Fibroblast of lung (primary cell): Measurements from ENCODE around the gene MSANTD3. TPM values are rescaled to one million over a fixed set of nuclear protein-coding genes. Genes with fewer than 3 reads are reported as not detected.

Source experiments
- DNase-seq, 2 donors: peaks; one replicate each; pipeline versions ENCODE4 v3.0.0 to v3.0.0-alpha.2; 2010; ENCODE audit warnings: low read depth in 2 of 2
- H2AFZ ChIP-seq: 2 replicates; pipeline ENCODE4 v1.5.1; 2012; ENCODE audit warnings: low read length, control low read depth, inconsistent platforms
- H3K27ac ChIP-seq: 2 replicates; pipeline ENCODE4 v1.5.1; 2011; ENCODE audit warnings: low read length, control low read depth; ENCODE audit not compliant: insufficient read depth
- H3K27me3 ChIP-seq: 2 replicates; pipeline ENCODE4 v1.5.1; 2011; ENCODE audit warnings: mild to moderate bottlenecking, low read length; ENCODE audit not compliant: control insufficient read depth, insufficient read depth
- H3K36me3 ChIP-seq: 2 replicates; pipeline ENCODE4 v1.5.1; 2011; ENCODE audit warnings: low read length; ENCODE audit not compliant: control insufficient read depth, insufficient read depth
- H3K4me1 ChIP-seq: 2 replicates; pipeline ENCODE4 v1.5.1; 2011; ENCODE audit warnings: low read length; ENCODE audit not compliant: control insufficient read depth, insufficient read depth; ENCODE audit errors: extremely low read depth
- H3K4me2 ChIP-seq: 2 replicates; pipeline ENCODE4 v1.5.1; 2011; ENCODE audit warnings: low read length, control low read depth; ENCODE audit not compliant: insufficient read depth; ENCODE audit errors: extremely low read depth
- H3K4me3 ChIP-seq, 4 experiments: fragments of 200-600 bp in 1 of 4; sonication (generic) in 1 of 4; replicated peaks in 1 of 4; 2 replicates each; pipeline ENCODE4 v1.5.1; 2011 to 2016; ENCODE audit warnings: low read length in 4 of 4, low read depth in 3 of 4, mild to moderate bottlenecking in 3 of 4, control low read depth in 2 of 4, inconsistent platforms in 1 of 4, mixed read lengths in 1 of 4; ENCODE audit not compliant: insufficient read depth in 1 of 4; ENCODE audit errors: control extremely low read depth in 1 of 4
- H3K79me2 ChIP-seq: 2 replicates; pipeline ENCODE4 v1.5.1; 2012; ENCODE audit warnings: mild to moderate bottlenecking, low read length, inconsistent platforms; ENCODE audit not compliant: control insufficient read depth, insufficient read depth
- H3K9ac ChIP-seq: 2 replicates; pipeline ENCODE4 v1.5.1; 2011; ENCODE audit warnings: mild to moderate bottlenecking, low read length, control low read depth; ENCODE audit not compliant: insufficient read depth
- H3K9me3 ChIP-seq: 2 replicates; pipeline ENCODE4 v1.5.1; 2012; ENCODE audit warnings: low read depth, low read length; ENCODE audit not compliant: control insufficient read depth, insufficient read depth
- H4K20me1 ChIP-seq: 2 replicates; pipeline ENCODE4 v1.5.1; 2011; ENCODE audit warnings: low read length; ENCODE audit not compliant: control insufficient read depth, insufficient read depth; ENCODE audit errors: extremely low read depth
- EZH2 ChIP-seq: IDR thresholded peaks from 2 replicates; pipeline ENCODE4 v1.5.1; 2012; ENCODE audit warnings: low read length, control low read depth, mild to moderate bottlenecking; ENCODE audit errors: missing control alignments
- polyA plus RNA-seq, 2 donors: library from polyadenylated mRNA; depleted of rRNA in 1 of 2; stranded (reverse) in 1 of 2; unstranded in 1 of 2; fragments of >200 nt; gene quantifications; 2 replicates each; pipeline ENCODE4 v1.2.1, GENCODE V29; 2011 to 2012; ENCODE audit warnings: missing spikeins in 1 of 2
- total RNA-seq: library from RNA; depleted of rRNA; stranded (reverse); fragments of >200 nt; gene quantifications from 2 replicates; pipeline ENCODE4 v1.2.1, GENCODE V29; 2014
- TF ChIP-seq, protein P1 (sequence below), 2 donors: IDR thresholded peaks in 1 of 2; conservative IDR thresholded peaks in 1 of 2; 1 replicate in 1 of 2; 2 replicates in 1 of 2; pipeline ENCODE4 v1.5.1; 2011 to 2012; ENCODE audit warnings: low read length in 2 of 2, control low read depth in 1 of 2, inconsistent platforms in 1 of 2, low read depth in 1 of 2, mild to moderate bottlenecking in 1 of 2

Gene MSANTD3
- total and polyA plus RNA-seq, 2 donors (not counting 1 experiment from before 2014, with no cell fraction given): 54.2 to 59.6 TPM

DNA sequence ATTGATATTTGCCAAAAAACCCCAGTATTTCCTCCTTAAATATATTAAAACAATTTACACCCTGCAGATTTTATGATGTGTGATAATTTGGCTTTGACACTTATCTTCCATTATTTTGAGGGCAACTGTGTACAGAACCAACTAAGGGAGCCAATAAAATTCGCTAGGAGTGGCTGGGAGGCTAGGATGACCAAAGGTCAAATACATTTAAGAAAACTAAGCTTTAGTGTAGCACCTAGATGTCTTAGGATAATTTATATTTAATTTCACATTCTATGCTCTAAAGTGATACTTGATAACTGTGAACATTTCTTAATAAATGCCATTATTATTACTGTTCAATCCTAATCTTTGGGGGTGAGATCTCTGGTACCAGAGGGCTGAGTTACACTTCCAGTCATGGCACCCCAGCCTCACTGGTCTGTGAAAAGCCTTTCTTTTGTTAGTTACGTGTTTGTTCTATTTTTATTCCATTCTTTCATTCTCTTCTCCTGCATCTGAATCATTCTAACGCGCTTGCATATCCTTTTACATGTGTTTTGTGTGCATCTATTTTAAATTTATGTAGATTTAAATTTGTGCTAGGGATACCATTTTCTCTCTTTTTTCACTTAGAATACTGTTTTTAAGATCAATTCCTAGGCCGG is 19.1 kb downstream of the MSANTD3 start:
- H3K27me3 ChIP-seq: no peaks in the 10 kb centered on the region
- H3K4me1 ChIP-seq: peaks cover 10% of the 10 kb centered on the region
- no peaks in the 10 kb centered on the region for H4K20me1 ChIP-seq
- H3K36me3 ChIP-seq: peaks cover 15% of the 10 kb centered on the region
- H3K4me3 ChIP-seq: no peak overlapping the region
- no peaks in the 10 kb centered on the region for H3K9me3 ChIP-seq
- DNase-seq: no peak
- no peak overlapping the region for H3K4me2 ChIP-seq
- peaks cover 85% of the 10 kb centered on the region for H3K79me2 ChIP-seq
- no peak overlapping the region for H2AFZ ChIP-seq
- TF ChIP-seq, protein P1, sequence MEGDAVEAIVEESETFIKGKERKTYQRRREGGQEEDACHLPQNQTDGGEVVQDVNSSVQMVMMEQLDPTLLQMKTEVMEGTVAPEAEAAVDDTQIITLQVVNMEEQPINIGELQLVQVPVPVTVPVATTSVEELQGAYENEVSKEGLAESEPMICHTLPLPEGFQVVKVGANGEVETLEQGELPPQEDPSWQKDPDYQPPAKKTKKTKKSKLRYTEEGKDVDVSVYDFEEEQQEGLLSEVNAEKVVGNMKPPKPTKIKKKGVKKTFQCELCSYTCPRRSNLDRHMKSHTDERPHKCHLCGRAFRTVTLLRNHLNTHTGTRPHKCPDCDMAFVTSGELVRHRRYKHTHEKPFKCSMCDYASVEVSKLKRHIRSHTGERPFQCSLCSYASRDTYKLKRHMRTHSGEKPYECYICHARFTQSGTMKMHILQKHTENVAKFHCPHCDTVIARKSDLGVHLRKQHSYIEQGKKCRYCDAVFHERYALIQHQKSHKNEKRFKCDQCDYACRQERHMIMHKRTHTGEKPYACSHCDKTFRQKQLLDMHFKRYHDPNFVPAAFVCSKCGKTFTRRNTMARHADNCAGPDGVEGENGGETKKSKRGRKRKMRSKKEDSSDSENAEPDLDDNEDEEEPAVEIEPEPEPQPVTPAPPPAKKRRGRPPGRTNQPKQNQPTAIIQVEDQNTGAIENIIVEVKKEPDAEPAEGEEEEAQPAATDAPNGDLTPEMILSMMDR (conservative IDR thresholded peaks at IDR 0.05 in 1 of 2, IDR thresholded peaks at IDR 0.05 in 1 of 2; ENCODE audit: low read depth in 1 of 2, low read length in 2 of 2): no peak
- no peak for TF ChIP-seq EZH2
- H3K27ac ChIP-seq: no peak overlapping the region
- no peak overlapping the region for H3K9ac ChIP-seq

DNA sequence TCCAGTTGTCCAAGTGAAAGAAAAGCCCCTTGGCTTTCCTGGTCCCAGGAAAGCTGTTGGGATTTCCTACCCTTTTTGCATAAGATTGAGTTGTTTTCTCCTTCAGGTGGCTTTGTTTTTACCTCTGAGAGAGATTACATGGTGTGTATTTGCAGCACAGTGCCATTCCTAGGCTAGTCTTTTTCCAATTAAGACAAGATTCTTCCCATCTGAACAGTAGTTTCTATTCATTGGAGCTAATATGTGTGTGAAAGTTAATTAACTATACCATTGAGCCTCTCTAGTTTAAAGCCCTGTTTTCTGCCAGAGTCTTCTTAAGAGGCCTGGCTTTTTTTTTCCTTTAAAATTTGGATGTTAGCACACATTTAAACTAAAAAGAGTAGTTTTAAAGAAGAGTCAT is 20.1 kb downstream of the MSANTD3 start:
- Histone ChIP-seq H4K20me1 (no peaks in the 10 kb centered on the region), H3K79me2 (peaks cover 75% of the 10 kb centered on the region), H3K9ac (no peak overlapping the region), H3K4me3 (no peak overlapping the region), H3K9me3 (no peaks in the 10 kb centered on the region), H3K27ac (no peak overlapping the region), H3K36me3 (peaks cover 14% of the 10 kb centered on the region), H3K4me2 (no peak overlapping the region), H3K27me3 (no peaks in the 10 kb centered on the region), H3K4me1 (peaks cover 10% of the 10 kb centered on the region), H2AFZ (no peak overlapping the region)
- TF ChIP-seq, protein P1 (conservative IDR thresholded peaks at IDR 0.05 in 1 of 2, IDR thresholded peaks at IDR 0.05 in 1 of 2; ENCODE audit: low read depth in 1 of 2, low read length in 2 of 2): no peak
- TF ChIP-seq EZH2: no peak
- DNase-seq: no peak

DNA sequence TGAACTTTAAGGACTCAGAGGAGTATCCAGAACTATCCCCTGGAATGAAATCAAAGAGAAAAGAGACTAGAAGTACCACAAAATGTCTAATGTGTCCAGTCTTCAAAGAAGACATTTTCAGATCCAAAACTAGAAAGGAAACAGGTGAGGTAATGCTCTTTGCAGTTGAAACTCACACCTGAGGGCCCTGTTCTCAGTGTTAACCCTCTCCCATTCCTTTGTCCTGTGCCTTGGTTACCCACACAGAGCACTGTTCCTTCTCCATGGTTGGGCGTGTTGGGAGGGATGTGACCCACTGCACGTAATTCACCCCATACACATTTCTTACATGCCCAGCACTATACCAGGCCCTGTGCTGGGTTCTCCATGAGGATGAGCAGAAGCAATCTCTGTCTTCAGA is 21.3 kb downstream of the MSANTD3 start:
- no peaks in the 10 kb centered on the region for H3K9me3 ChIP-seq
- H3K79me2 ChIP-seq: peaks cover 64% of the 10 kb centered on the region
- H2AFZ ChIP-seq: no peak overlapping the region
- H3K27me3 ChIP-seq: no peaks in the 10 kb centered on the region
- H4K20me1 ChIP-seq: no peaks in the 10 kb centered on the region
- no peak overlapping the region for H3K4me2 ChIP-seq
- no peak overlapping the region for H3K4me3 ChIP-seq
- no peak overlapping the region for H3K9ac ChIP-seq
- H3K4me1 ChIP-seq: peaks cover 10% of the 10 kb centered on the region
- TF ChIP-seq, protein P1 (conservative IDR thresholded peaks at IDR 0.05 in 1 of 2, IDR thresholded peaks at IDR 0.05 in 1 of 2; ENCODE audit: low read depth in 1 of 2, low read length in 2 of 2): no peak
- no peak for TF ChIP-seq EZH2
- peaks cover 17% of the 10 kb centered on the region for H3K36me3 ChIP-seq
- H3K27ac ChIP-seq: no peak overlapping the region
- DNase-seq: no peak
